HG02852 (cell line): Measurements from ENCODE around the gene DLG2.

Experiments
- ATAC-seq: cut with Tn5 transposase; IDR thresholded peaks from one replicate; pipeline ENCODE4 v1.9.1; 2021; ENCODE audit warnings: mild to moderate bottlenecking, moderate library complexity; ENCODE audit not compliant: unreplicated experiment

Gene DLG2

GRCh38 chr11:83852775-83853442 is 1774.2 kb downstream of the DLG2 start:
- no peak for ATAC-seq

GRCh38 chr11:83852012-83852411 is 1775.1 kb downstream of the DLG2 start:
- ATAC-seq = no peak

GRCh38 chr11:83847467-83848034 is 1779.6 kb downstream of the DLG2 start:
- no peak for ATAC-seq

GRCh38 chr11:83845797-83846196 is 1781.3 kb downstream of the DLG2 start:
- no peak for ATAC-seq

GRCh38 chr11:83840326-83840725 is 1786.8 kb downstream of the DLG2 start:
- no peak for ATAC-seq

- ATAC-seq = peak; percentile 85
These were observed 1790.1 kb downstream of the DLG2 start for GRCh38 chr11:83836883-83837654.

GRCh38 chr11:83836065-83836464 is 1791.1 kb downstream of the DLG2 start:
- ATAC-seq = no peak

GRCh38 chr11:83835423-83835822 is 1791.7 kb downstream of the DLG2 start:
- ATAC-seq = peak; percentile 62

GRCh38 chr11:83831929-83832328 is 1795.2 kb downstream of the DLG2 start:
- no peak for ATAC-seq

- ATAC-seq = peak; percentile 85
These were observed 1799.1 kb downstream of the DLG2 start for GRCh38 chr11:83827940-83828554.

GRCh38 chr11:83827520-83827919 is 1799.6 kb downstream of the DLG2 start:
- no peak for ATAC-seq

- ATAC-seq = no peak
These were observed 1801.1 kb downstream of the DLG2 start for GRCh38 chr11:83826078-83826477.

- no peak for ATAC-seq
These were observed 1803.6 kb downstream of the DLG2 start for GRCh38 chr11:83823461-83824025.

GRCh38 chr11:83819931-83820549 is 1807.1 kb downstream of the DLG2 start:
- no peak for ATAC-seq

GRCh38 chr11:83818349-83818748 is 1808.8 kb downstream of the DLG2 start:
- no peak for ATAC-seq

GRCh38 chr11:83816572-83817187 is 1810.5 kb downstream of the DLG2 start:
- no peak for ATAC-seq

GRCh38 chr11:83815736-83816135 is 1811.4 kb downstream of the DLG2 start:
- ATAC-seq = no peak

GRCh38 chr11:83813296-83813695 is 1813.8 kb downstream of the DLG2 start:
- no peak for ATAC-seq

- ATAC-seq = no peak
These were observed 1817.9 kb downstream of the DLG2 start for GRCh38 chr11:83809274-83809673.

GRCh38 chr11:83801799-83802198 is 1825.3 kb downstream of the DLG2 start:
- ATAC-seq = no peak
